Astrocyte (in vitro differentiated cells and primary cell): ENCODE measurements around the gene AFF4.

ENCODE experiments used
- EZH2 ChIP-seq: IDR thresholded peaks from 2 replicates; pipeline ENCODE4 v1.6.1; 2012; ENCODE audit warnings: mild to moderate bottlenecking, low read length, inconsistent platforms; ENCODE audit not compliant: insufficient read depth
- TF ChIP-seq, protein P1 (sequence below): IDR thresholded peaks from 2 replicates; pipeline ENCODE4 v1.5.1; 2011; ENCODE audit warnings: low read depth, mild to moderate bottlenecking, inconsistent platforms, low read length, moderate library complexity; ENCODE audit not compliant: insufficient read depth

DNA sequence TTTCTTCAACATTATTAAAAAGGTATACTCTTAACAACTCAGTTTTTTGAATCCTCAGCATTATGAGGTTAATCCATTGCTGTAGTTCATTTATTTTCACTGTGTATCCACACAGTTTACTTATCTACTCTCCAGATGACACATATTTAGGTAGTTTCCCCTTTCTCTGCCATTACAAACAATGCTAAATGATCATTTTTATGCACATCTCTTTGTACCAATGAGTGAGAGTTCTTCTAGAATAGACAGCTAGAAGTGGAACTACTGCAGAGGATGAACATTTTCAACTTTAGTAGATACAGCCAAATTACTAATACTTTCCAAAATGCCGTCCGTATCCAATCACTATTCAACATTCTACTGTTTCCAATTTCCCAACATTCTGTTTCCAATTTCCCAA lies 11.5 kb downstream of the AFF4 start:
- TF ChIP-seq, protein P1, sequence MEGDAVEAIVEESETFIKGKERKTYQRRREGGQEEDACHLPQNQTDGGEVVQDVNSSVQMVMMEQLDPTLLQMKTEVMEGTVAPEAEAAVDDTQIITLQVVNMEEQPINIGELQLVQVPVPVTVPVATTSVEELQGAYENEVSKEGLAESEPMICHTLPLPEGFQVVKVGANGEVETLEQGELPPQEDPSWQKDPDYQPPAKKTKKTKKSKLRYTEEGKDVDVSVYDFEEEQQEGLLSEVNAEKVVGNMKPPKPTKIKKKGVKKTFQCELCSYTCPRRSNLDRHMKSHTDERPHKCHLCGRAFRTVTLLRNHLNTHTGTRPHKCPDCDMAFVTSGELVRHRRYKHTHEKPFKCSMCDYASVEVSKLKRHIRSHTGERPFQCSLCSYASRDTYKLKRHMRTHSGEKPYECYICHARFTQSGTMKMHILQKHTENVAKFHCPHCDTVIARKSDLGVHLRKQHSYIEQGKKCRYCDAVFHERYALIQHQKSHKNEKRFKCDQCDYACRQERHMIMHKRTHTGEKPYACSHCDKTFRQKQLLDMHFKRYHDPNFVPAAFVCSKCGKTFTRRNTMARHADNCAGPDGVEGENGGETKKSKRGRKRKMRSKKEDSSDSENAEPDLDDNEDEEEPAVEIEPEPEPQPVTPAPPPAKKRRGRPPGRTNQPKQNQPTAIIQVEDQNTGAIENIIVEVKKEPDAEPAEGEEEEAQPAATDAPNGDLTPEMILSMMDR = no peak
- no peak for TF ChIP-seq EZH2
